Measurements from ENCODE around the gene MEF2D.

MEF2D gene

DNA sequence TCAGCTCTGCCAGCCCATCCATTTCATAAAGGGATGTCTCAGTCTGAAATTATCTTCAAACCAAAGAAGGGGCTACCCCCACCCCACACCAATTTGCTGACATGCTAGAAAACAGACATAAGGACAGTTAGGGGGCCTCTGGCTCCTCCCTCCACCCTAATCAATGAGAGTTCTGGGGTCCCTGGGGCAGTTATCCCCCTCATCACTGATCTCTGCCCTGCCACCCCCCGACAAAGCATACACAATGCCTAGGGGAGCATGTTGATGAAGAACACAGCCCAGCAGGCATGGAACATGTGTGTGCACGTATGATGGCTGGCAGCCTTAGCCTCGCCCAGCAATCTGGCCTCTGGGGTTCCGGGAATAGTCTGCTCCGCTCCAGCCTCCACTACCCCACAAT, 72.6 kb downstream of the MEF2D start:
- Histone ChIP-seq H3K4me2 (no peak overlapping the region), H3K27ac (no peak overlapping the region), H3K9me3 (no peaks in the 10 kb centered on the region; the same call in 1 of the 2 replicates), H3K36me3 (no peaks in the 10 kb centered on the region), H3K4me1 (no peaks in the 10 kb centered on the region), H3K27me3 (peaks cover 100% of the 10 kb centered on the region), H3K4me3 (no peak overlapping the region), H3K9ac (no peak overlapping the region), H4K20me1 (peaks cover 41% of the 10 kb centered on the region; the same call in 1 of the 2 replicates)
- TF ChIP-seq Cebpa-rat (IDR thresholded peaks at IDR 0.05): no peak

DNA sequence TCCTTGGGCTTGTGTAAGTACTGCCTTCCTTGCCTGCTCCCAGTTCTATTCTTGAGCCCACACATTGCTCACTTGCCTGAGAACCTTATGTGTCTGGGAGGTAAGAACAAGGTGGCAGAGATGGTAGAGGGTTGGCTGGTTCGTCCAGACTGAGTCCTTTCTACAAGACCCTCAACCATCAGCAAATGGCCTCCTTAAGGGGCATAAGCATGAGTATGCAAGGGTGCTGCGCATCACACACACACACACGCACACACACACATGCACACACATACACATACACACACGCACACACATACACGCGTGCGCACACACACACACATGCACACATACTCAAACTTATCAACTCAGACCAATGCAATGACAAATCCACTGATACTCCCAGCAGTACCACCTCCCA, 74.6 kb downstream of the MEF2D start:
- Histone ChIP-seq H4K20me1 (peaks cover 53% of the 10 kb centered on the region; the same call in 1 of the 2 replicates), H3K27me3 (peaks cover 100% of the 10 kb centered on the region)

DNA sequence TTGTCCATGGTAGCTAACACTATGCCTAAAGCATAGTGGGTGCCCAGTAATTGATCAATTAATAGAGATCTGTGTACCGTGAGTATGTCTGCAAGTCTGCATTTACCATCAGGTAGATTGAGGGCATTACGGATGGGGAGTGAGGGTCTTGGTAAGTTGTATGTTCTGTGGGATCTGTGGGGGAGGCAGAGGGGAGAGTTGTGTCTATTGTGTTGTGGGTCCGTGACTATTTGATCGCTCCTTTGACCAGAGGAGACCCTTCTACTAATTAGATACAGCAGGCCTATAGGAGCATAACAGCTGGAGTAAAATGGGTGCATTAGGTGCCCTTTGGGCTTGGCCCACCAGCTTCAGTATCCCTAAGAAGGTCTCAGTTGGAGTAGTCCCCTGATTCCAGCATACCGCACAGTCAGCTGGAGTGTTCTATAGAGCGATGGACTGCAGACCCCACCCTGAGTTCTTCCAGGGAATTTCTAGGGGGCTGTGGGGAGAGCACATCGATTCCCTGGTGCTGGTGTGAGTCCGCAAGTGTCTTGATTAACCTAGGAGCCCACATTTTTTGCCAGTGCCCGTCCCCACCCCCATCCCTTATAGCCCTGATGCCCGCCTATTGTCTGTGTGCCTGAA, 75.7 kb downstream of the MEF2D start:
- peaks cover 100% of the 10 kb centered on the region for H3K27me3 ChIP-seq

More for the DNA sequence above, 74.6 kb downstream of the MEF2D start:
- no peak overlapping the region for H3K27ac ChIP-seq
- H3K9me3 ChIP-seq: peaks cover 12% of the 10 kb centered on the region
- no peak overlapping the region for H3K9ac ChIP-seq
- H3K4me2 ChIP-seq: no peak overlapping the region
- no peaks in the 10 kb centered on the region for H3K4me1 ChIP-seq
- H3K36me3 ChIP-seq: no peaks in the 10 kb centered on the region
- no peak for TF ChIP-seq Cebpa-rat (IDR thresholded peaks at IDR 0.05)
- H3K4me3 ChIP-seq: no peak overlapping the region

DNA sequence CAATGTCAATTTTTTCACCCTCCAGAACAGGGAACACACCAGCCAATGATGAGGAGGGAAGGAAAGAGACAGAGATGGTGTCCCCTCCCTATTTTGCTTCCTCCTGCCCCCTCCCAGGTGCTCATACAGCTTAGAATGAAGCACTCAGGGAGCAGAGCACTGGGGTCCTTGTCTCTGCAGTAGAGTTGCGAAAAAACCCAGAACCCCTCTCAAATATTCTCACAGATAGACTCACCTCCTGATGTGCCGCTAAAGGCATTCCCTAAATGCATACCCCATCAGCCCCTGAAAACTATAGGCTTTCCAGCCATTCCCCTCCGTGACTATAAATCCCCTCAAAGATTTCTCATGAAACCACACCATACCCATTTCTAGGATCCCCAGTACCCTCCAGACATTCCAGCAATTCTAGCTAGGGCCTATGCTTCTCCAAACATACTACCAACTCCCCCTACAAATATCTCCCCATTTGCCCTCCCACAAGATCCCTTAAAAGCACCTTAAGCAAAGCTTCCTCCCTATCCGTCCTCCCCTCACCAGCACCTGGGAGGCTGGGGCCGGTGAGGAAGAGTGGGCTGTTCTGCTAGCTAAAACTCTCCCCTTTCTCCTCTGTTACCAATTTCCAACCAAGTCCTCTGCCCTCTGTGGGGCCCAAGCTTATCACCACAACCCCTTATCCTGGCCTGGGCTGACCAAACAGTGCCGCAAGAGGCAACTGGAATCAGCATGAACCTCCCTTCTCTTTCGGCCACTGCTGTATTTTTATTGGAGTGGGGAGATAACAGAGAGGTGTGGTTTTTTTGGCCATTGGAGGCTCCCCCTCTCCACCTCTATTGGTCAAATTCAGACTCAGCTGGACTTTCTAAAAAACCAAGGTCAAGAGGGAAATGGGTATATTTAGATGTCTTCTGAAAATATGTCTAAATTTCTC, 76.9 kb downstream of the MEF2D start:
- peaks cover 20% of the 10 kb centered on the region for H3K9me3 ChIP-seq
- TF ChIP-seq Cebpa-rat (IDR thresholded peaks at IDR 0.05): no peak
- H3K36me3 ChIP-seq: no peaks in the 10 kb centered on the region
- H4K20me1 ChIP-seq: peaks cover 49% of the 10 kb centered on the region; the same call in 1 of the 2 replicates
- H3K4me1 ChIP-seq: no peaks in the 10 kb centered on the region
- H3K9ac ChIP-seq: no peak overlapping the region
- no peak overlapping the region for H3K27ac ChIP-seq
- no peak overlapping the region for H3K4me3 ChIP-seq
- H3K4me2 ChIP-seq: no peak overlapping the region
- H3K27me3 ChIP-seq: peaks cover 100% of the 10 kb centered on the region

More for the DNA sequence above, 75.7 kb downstream of the MEF2D start:
- Histone ChIP-seq H4K20me1 (peaks cover 59% of the 10 kb centered on the region; the same call in 1 of the 2 replicates), H3K36me3 (no peaks in the 10 kb centered on the region), H3K27ac (no peak overlapping the region), H3K4me2 (no peak overlapping the region), H3K4me3 (no peak overlapping the region), H3K9ac (no peak overlapping the region), H3K4me1 (no peaks in the 10 kb centered on the region), H3K9me3 (peaks cover 20% of the 10 kb centered on the region)
- no peak for TF ChIP-seq Cebpa-rat (IDR thresholded peaks at IDR 0.05)

DNA sequence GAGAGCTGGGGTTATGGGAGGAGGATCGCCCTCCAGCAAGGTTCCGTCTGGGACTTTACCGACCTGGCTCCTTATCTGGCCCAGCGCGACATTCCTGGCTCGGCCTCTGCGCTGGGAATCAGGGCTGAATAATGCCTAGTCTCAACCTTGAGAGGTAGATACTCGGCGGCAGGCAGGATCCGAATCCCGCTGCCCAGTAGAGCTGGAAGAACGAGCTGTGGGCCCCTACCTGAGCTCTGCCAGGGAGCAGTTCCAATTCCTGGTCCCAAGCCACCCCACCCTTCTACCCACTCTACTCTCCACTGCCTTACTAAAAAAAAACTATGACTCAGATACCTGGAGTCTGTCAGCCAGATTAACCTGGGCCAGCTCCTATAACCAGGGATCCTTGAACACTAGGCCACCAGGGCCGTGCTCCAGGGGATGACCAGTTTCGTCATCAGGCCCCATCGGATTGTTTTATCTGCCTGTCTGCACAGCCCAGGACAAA, 77.9 kb downstream of the MEF2D start:
- Histone ChIP-seq H3K27ac (no peak overlapping the region), H3K9ac (no peak overlapping the region), H3K4me2 (no peak overlapping the region), H3K36me3 (no peaks in the 10 kb centered on the region), H3K9me3 (peaks cover 20% of the 10 kb centered on the region), H3K27me3 (peaks cover 100% of the 10 kb centered on the region), H3K4me1 (no peaks in the 10 kb centered on the region), H3K4me3 (no peak overlapping the region), H4K20me1 (peaks cover 45% of the 10 kb centered on the region; the same call in 1 of the 2 replicates)
- TF ChIP-seq Cebpa-rat (IDR thresholded peaks at IDR 0.05): no peak

DNA sequence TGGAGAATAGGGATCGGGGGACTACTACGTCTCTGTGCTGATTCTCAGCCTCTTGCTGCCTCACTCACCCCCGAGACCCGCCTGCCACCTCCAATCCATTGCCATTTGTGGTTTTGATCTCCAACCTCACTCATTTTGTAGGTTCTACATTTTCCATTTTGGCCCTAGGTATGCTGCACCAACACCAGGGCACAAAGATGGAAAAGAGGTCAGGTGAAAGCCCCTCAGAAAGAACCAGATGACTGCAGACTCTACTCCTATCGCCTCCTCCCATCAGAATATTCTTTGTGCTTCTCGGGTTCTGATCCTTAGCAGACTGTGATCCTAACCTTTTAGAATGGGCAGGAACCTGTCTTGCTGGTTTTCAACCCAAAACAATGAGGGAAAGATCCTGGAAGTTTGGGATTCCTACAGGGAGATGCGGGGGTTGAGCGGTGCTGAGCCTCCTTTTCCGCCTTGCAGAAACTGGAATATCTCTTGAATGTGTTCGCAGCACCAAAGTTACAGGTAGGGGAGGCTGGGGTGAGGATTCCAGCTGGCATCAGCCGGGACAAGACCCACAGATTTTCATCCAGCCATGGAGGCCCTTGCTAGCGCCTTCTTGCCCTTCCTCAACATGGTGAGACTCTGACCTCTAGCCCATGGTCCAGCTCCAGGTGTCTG, 78.5 kb downstream of the MEF2D start:
- no peak overlapping the region for H3K27ac ChIP-seq
- H3K4me3 ChIP-seq: peak overlapping the region; percentile 31; the same call in 1 of the 2 replicates
- no peak overlapping the region for H3K4me2 ChIP-seq

DNA sequence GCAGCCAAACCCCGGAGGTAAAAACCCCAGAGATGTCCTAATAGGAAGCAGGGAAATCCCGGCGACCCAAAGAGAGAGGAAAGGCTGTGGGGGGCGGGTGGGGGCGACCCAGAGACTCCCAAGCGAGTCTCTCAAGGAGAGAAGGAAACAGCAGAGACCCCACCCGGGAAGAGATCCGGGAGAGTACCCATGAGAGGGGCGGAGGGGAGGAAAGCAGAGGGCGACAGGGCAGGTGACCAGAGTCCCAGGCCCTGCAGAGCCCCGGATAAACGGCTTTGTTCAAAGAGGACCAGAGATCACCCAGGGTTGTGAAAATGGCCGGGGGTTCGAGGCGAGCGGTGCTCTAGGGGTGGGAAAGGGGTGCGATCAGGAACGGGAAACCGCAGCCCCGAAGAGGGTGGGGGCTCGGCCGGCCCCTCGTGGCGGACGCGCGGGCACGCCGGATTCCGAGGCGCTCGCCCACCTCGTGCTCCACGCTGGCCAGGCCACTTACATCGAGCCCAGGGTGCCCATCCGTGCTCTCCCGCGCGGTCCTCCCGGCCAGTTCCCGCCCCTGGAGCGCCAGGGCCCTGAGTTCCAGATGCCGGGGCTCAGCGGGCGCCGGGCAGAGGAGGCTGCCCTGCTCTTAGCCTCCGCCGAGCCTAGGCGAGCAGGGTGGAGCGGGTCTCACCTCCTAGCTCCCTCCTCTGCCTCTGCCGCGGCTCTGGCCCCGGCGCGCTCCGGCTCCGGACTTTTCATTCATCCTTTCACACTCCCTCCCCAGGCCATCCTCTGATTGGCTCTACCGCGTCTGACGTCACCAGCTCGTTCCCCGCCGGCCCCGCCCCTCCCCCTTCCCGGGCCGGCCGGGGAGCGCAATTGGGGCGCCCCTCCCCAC, 79.3 kb downstream of the MEF2D start:
- Histone ChIP-seq H3K9ac (no peak overlapping the region), H3K27me3 (peaks cover 100% of the 10 kb centered on the region), H3K36me3 (no peaks in the 10 kb centered on the region), H3K27ac (no peak overlapping the region), H3K9me3 (peaks cover 20% of the 10 kb centered on the region), H3K4me3 (peak overlapping the region; percentile 34; the same call in 1 of the 2 replicates), H3K4me2 (no peak overlapping the region), H3K4me1 (no peaks in the 10 kb centered on the region), H4K20me1 (peaks cover 42% of the 10 kb centered on the region; the same call in 1 of the 2 replicates)
- no peak for TF ChIP-seq Cebpa-rat (IDR thresholded peaks at IDR 0.05)

More for the DNA sequence above, 78.5 kb downstream of the MEF2D start:
- Histone ChIP-seq H4K20me1 (peaks cover 45% of the 10 kb centered on the region; the same call in 1 of the 2 replicates), H3K9me3 (peaks cover 20% of the 10 kb centered on the region), H3K9ac (no peak overlapping the region), H3K4me1 (no peaks in the 10 kb centered on the region), H3K27me3 (peaks cover 100% of the 10 kb centered on the region), H3K36me3 (no peaks in the 10 kb centered on the region)
- TF ChIP-seq Cebpa-rat (IDR thresholded peaks at IDR 0.05): no peak

DNA sequence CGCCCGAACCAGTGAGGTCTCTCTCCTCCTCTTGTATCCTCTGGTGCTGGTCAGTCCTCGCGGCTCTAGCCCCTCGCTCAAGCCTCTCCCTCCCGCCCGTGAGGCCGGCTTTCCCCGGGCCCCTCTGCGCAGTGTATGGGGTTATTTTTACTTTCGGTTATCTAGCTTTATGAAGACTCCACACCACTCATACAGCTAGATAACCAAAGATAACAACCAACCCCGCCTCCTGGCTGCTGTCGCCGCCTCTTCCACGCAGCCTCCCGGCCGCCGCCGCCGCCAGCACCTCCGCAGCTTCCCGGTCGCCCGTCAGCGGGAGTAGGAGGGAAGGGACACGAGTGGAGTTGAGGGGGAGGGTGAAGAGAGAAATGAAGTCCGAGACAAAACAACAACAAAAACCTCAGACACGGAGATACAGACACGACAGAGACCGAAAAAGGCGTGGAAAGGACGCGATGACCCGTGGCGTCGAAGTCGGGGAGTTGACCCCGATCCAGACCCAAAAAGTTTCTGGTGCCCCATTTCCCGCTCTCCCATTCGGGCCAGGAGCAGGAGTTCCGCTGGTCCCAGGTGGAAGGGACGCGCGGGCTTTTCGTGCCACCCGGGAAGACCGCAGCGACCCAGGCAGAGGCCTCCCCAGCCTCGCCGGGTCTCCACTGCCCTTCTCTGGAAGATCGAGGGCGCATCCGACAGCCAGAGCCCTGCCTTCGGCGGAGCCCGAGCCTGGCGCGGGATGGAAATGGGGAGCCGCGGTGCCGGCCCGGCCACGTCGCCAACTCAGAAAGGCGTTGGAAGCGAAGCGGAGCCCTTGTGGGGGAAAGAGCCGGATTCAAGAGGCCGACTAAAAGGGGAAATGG, 80.1 kb downstream of the MEF2D start:
- H3K4me3 ChIP-seq: peak overlapping the region; percentile 34; the same call in 1 of the 2 replicates
- no peaks in the 10 kb centered on the region for H3K36me3 ChIP-seq
- peaks cover 36% of the 10 kb centered on the region; the same call in 1 of the 2 replicates for H4K20me1 ChIP-seq
- no peaks in the 10 kb centered on the region for H3K4me1 ChIP-seq
- H3K27me3 ChIP-seq: peaks cover 100% of the 10 kb centered on the region
- H3K27ac ChIP-seq: no peak overlapping the region
- H3K4me2 ChIP-seq: no peak overlapping the region
- TF ChIP-seq Cebpa-rat (IDR thresholded peaks at IDR 0.05): no peak
- H3K9ac ChIP-seq: no peak overlapping the region
- H3K9me3 ChIP-seq: peaks cover 20% of the 10 kb centered on the region

Measured in BLaER1 (cell line).